Measurements from ENCODE around the gene ISG20L2.

DNA sequence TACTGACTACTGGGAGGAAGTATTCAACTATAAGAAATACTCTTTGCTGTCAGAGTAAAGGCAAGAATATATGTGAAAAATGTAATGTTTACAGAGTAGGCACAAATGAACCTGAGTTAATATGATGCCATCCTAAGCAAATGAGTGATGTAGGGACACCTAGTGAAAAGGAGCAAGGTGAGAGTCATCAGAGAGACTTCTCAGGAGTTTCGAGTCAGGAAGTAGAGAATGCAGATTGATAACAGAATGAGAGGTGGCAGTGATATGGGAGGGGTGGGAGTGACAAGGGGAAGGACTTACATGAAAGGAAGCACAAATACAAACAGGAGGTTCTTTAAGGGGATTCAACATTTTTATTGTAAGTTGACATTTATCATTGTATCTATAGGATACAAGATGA lies 49.0 kb upstream of the ISG20L2 start:
- no peak for TF ChIP-seq POLR2A (IDR thresholded peaks at IDR 0.05)
- TF ChIP-seq, protein P1, sequence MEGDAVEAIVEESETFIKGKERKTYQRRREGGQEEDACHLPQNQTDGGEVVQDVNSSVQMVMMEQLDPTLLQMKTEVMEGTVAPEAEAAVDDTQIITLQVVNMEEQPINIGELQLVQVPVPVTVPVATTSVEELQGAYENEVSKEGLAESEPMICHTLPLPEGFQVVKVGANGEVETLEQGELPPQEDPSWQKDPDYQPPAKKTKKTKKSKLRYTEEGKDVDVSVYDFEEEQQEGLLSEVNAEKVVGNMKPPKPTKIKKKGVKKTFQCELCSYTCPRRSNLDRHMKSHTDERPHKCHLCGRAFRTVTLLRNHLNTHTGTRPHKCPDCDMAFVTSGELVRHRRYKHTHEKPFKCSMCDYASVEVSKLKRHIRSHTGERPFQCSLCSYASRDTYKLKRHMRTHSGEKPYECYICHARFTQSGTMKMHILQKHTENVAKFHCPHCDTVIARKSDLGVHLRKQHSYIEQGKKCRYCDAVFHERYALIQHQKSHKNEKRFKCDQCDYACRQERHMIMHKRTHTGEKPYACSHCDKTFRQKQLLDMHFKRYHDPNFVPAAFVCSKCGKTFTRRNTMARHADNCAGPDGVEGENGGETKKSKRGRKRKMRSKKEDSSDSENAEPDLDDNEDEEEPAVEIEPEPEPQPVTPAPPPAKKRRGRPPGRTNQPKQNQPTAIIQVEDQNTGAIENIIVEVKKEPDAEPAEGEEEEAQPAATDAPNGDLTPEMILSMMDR (IDR thresholded peaks at IDR 0.05), result no peak

Measured in esophagus squamous epithelium (tissue), 4 donors.